GM19455 (cell line): Measurements from ENCODE around the gene PRKCA.

ENCODE experiments used
- ATAC-seq: cut with Tn5 transposase; IDR thresholded peaks from one replicate; pipeline ENCODE4 v1.9.1; 2021; ENCODE audit not compliant: unreplicated experiment

PRKCA gene

GRCh38 chr17:66535611-66536010 is 233.2 kb downstream of the PRKCA start:
- ATAC-seq, result no peak

GRCh38 chr17:66537502-66537901 is 235.1 kb downstream of the PRKCA start:
- ATAC-seq, result no peak

GRCh38 chr17:66538776-66539175 is 236.4 kb downstream of the PRKCA start:
- no peak for ATAC-seq

GRCh38 chr17:66540131-66540781 is 237.8 kb downstream of the PRKCA start:
- no peak for ATAC-seq

GRCh38 chr17:66541461-66542128 is 239.2 kb downstream of the PRKCA start:
- peak; percentile 77 for ATAC-seq

GRCh38 chr17:66542129-66542966 is 239.9 kb downstream of the PRKCA start:
- ATAC-seq, result peak; percentile 94

- no peak for ATAC-seq
Measured at GRCh38 chr17:66542967-66543520, 240.6 kb downstream of the PRKCA start.

- ATAC-seq, result no peak
Measured at GRCh38 chr17:66543526-66543925, 241.1 kb downstream of the PRKCA start.

GRCh38 chr17:66545918-66546317 is 243.5 kb downstream of the PRKCA start:
- ATAC-seq, result no peak

GRCh38 chr17:66547151-66547865 is 244.9 kb downstream of the PRKCA start:
- no peak for ATAC-seq

- ATAC-seq, result no peak
Measured at GRCh38 chr17:66548158-66548557, 245.7 kb downstream of the PRKCA start.

GRCh38 chr17:66548659-66549310 is 246.4 kb downstream of the PRKCA start:
- no peak for ATAC-seq

GRCh38 chr17:66549311-66549704 is 246.9 kb downstream of the PRKCA start:
- ATAC-seq, result no peak

- ATAC-seq, result no peak
Measured at GRCh38 chr17:66549731-66550207, 247.4 kb downstream of the PRKCA start.

GRCh38 chr17:66551839-66552238 is 249.4 kb downstream of the PRKCA start:
- no peak for ATAC-seq

- ATAC-seq, result no peak
Measured at GRCh38 chr17:66552371-66552770, 250.0 kb downstream of the PRKCA start.

- no peak for ATAC-seq
Measured at GRCh38 chr17:66555605-66556004, 253.2 kb downstream of the PRKCA start.

- ATAC-seq, result no peak
Measured at GRCh38 chr17:66557200-66557599, 254.8 kb downstream of the PRKCA start.

- no peak for ATAC-seq
Measured at GRCh38 chr17:66557886-66558285, 255.5 kb downstream of the PRKCA start.

- ATAC-seq, result no peak
Measured at GRCh38 chr17:66560691-66561090, 258.3 kb downstream of the PRKCA start.
